NCI-H146 treated with DMSO at 0.1 percent for 48 hours (cell line): ENCODE measurements around the gene NDOR1.
A peak's percentile ranks its signal among the peaks of the same experiment; 100 is the strongest.

Experiments
- DNase-seq: peaks from one replicate; lab custom pipeline; 2025; ENCODE audit not compliant: unreplicated experiment; lab: John Stamatoyannopoulos, UW

The NDOR1 gene

DNA sequence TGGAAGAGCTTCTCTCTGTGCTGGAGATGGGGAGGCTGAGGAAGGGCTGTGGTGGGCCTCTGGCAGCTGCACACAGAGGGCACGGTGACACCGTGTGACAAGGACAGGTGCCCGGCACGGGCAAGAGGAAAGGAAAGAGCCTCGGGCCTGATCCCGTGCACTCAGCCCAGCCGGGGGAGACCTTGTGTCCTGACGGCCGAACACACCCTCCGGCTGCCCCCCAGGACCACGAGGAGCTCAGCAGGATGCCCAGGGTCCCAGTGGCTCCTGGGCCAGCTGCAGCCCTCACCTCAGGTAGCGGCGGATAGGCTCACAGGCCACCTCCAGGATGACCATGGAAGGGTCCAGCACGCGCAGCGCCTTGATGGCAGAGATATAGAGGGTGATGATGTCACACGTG, 22.7 kb upstream of the NDOR1 start:
- no peak for DNase-seq

DNA sequence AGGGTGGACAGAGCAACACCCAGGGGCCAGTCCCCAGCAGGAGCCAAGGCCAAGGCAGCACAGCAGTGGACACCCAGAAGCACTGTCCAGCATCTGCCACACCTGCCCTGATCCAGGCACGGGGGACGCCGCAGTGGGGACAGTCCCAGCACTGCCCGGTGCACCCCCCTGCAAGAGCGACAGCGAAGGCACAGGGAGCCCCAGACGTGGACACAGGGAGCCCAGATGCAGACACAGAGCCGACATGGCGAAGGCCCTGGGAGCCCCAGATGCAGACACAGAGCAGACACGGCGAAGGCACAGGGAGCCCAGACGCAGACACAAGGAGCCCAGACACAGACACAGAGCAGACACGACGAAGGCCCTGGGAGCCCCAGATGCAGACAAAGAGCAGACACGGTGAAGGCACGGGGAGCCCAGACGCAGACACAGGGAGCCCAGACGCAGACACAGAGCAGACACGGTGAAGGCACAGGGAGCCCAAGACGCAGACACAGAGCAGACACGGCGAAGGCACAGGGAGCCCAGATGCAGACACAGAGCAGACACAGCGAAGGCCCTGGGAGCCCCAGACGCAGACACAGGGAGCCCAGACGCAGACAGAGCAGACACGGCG, 21.4 kb upstream of the NDOR1 start:
- no peak for DNase-seq

- DNase-seq: no peak
Measured at GRCh38 chr9:137184881-137185660, 20.4 kb upstream of the NDOR1 start.

- no peak for DNase-seq
Measured at GRCh38 chr9:137185921-137186320, 19.6 kb upstream of the NDOR1 start.

- no peak for DNase-seq
Measured at GRCh38 chr9:137186385-137186784, 19.1 kb upstream of the NDOR1 start.

DNA sequence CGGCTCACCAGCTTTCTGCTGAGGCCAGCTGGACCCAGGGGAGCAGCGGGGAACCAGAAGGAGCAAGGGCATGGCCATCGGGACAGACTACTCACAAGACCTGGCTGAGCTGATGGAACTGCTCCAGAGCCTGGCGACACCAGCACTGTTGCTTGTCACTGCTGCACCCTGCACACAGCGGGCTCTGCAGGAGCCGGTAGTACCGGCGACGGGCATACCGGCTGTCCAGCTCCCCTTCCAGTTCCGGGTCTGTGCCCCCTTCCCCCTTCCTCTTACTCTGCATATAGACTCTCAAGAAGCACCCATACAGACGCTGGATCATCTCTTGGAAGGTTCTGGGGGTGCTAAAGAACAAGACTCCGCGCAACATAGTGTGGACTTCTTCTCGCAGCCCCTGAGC, 18.1 kb upstream of the NDOR1 start:
- DNase-seq: no peak

DNA sequence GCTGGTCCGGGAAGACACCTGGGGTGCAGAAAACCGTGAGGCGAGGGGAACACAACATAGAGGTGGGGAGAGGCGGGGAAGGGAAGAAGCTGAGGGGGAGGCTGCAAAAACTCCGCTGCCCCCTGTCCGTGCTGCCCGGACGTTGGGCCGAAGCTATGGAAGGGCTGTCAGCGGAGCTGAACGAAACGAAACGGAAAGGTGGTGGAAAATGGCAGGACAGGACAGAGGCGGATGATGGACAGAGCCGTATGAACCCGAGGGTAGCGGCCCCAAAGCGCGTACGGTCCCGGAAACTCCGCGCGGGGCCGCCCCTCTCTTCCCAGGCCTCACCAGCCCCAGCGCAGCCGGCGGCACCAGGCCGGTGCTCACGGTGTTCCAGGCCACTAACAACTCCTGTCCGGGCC, 17.4 kb upstream of the NDOR1 start:
- DNase-seq: no peak

DNA sequence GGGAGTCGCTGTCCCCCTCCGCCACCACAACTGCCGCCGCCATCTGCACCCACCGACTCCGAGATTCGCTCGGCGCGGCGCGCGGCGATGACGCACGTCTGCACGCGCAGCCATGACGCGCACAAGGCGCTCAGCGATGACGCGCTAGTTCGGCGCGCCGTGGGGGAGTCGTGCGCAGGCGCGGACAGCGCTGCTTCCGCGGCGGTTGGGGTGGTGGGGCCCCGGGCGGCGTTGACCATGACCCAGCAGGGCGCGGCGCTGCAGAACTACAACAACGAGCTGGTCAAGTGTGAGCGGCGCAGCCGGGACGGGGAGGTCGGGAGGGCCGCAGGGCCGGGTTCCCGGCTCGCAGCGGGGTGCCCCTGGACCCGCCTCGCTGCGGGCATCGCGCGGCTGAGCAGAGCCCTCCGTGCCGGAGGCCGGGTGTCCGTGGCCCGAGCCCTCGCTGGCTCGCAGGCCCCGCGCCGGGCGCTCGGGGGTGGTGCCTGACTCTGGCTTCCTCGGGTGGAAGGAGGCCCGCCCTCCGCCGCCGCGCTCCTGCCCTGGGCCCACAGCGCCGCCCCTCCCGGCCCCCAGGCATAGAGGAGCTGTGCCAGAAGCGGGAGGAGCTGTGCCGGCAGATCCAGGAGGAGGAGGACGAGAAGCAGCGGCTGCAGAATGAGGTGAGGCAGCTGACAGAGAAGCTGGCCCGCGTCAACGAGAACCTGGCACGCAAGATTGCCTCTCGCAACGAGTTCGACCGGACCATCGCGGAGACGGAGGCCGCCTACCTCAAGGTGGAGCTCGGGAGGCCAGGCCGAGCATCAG, 16.8 kb upstream of the NDOR1 start, which contains the start of the genes ANAPC2 and SSNA1:
Gene ANAPC2 (minus strand): TSS at position 71 of the 807 bp plus-strand sequence. CDS start 28 bp downstream, at position 43.
Gene SSNA1 (plus strand): TSS at position 187 of the 807 bp plus-strand sequence. CDS start 51 bp downstream, at position 238.
- peak; percentile 42 for DNase-seq

- no peak for DNase-seq
Measured at GRCh38 chr9:137189297-137190295, 15.9 kb upstream of the NDOR1 start.

GRCh38 chr9:137190315-137190856, 15.1 kb upstream of the NDOR1 start:
- DNase-seq: no peak

DNA sequence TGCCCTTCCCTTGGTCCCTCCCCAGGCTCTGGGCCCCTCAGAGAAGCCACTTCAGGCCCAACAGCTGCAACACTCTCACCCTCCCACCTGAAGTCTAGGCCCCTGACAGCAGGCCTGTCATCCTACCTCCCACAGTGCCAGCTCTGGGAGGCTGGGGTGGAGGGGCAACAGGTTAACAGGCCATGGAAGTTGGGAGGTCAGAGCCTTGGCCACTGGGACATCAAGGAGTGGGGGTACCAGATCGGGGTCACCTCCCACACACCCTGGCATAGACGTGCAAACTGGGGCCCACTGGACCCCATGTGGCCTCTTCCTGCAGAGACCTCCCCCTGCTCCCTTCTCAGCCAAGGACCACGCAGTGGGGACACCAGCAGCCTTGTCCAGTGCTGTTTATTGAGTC, 14.3 kb upstream of the NDOR1 start:
- DNase-seq: no peak

DNA sequence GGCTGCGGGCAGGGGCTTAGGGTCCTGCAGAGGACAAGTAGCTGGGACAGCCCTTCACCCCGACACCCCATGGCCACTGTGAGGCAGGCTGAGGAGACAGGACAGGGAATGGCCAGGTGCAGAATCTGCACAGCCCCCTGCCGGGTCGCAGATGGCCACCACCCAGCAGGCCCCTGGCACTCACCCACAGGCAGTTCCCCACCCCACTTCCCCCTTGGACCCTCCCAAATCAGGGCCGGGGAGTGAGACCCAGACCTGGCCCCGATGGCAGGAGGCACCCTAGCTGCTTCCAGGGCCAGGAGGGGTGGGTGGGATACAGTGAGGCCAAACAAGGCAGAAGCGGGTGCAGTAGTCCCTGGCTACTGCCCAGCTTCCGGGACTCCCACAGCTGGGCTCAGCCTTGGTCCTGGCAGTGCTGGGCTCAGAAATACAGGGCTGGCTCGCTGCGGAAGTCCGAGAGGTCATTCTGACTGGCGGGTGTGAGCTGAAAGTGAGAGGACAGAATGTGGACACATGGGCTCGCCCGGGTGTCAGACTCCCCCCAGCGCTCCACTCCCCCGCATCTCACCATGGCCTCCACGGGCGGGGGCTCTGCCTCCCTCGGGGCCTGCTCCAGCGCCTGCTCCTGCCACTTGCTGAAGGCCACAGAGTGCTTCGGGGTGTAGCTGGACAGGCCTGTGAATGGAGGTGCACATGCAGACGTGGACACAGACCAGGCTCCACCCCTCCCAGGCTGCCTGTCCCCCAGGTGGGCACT, 13.6 kb upstream of the NDOR1 start:
- DNase-seq: no peak

GRCh38 chr9:137192448-137192780, 13.1 kb upstream of the NDOR1 start:
- no peak for DNase-seq

GRCh38 chr9:137192859-137193258, 12.6 kb upstream of the NDOR1 start:
- no peak for DNase-seq

- DNase-seq: no peak
Measured at GRCh38 chr9:137193771-137194170, 11.7 kb upstream of the NDOR1 start.

GRCh38 chr9:137194388-137194787, 11.1 kb upstream of the NDOR1 start:
- no peak for DNase-seq

DNA sequence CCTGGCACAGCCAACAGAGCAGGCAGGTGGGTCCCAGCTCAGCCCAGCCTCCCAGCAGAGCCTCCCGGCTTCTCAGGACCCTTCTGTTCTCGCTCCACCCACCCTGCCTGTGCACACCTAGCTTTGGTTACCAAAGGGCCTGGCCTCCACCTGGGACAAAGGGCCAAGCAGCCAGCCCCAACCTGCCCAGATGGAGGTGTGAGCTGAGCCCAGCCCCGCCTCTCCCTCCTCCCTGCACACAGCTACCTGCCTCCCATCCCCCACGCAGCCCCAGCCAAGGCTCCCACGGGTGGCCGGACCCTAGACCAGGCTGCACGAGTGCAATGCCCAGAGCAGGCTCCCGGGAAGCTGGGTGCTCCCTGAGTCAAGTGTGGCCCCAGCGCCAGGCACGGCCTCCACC, 10.6 kb upstream of the NDOR1 start:
- DNase-seq: no peak

- DNase-seq: peak; percentile 73
Measured at GRCh38 chr9:137195525-137196220, 9.8 kb upstream of the NDOR1 start.
